Activated naive CD8-positive, alpha-beta T cell treated with anti-CD3 and anti-CD28 coated beads, Interleukin-2, amount 10 ng/mL, durations not matched to agents 7 days and 5 days (primary cell): Measurements from ENCODE around the gene MYRIP. TPM values are rescaled to one million over a fixed set of nuclear protein-coding genes. Genes with fewer than 3 reads are reported as not detected.

Source experiments
- ATAC-seq: fragments of 150-1000 bp; cut with Tn5 transposase; one replicate; pipeline ENCODE4 v1.10.0; 2021; ENCODE audit warnings: low read depth, moderate library complexity
- POLR2A ChIA-PET: fragments of 350-600 bp; sonication (Branson Sonifier 250); formaldehyde crosslinking; loops from one replicate; lab custom pipeline; 2021; ENCODE audit warnings: antibody characterized with exemption; lab: Charles Lee
- DNase-seq: peaks from one replicate; pipeline ENCODE4 v3.0.0; 2021
- H3K27ac Mint-ChIP-seq: one replicate; pipeline ENCODE4 v1.8.0; 2022; ENCODE audit warnings: mild to moderate bottlenecking, mixed read lengths
- H3K27me3 Mint-ChIP-seq: one replicate; pipeline ENCODE4 v1.8.0; 2022; ENCODE audit warnings: mild to moderate bottlenecking, moderate library complexity, mixed read lengths
- H3K36me3 Mint-ChIP-seq: one replicate; pipeline ENCODE4 v1.8.0; 2021; ENCODE audit warnings: mild to moderate bottlenecking, mixed read lengths
- H3K4me1 Mint-ChIP-seq: one replicate; pipeline ENCODE4 v1.8.0; 2021; ENCODE audit warnings: mixed read lengths
- H3K4me3 Mint-ChIP-seq: one replicate; pipeline ENCODE4 v1.8.0; 2022; ENCODE audit warnings: mild to moderate bottlenecking, moderate library complexity, mixed read lengths
- H3K9me3 Mint-ChIP-seq: one replicate; pipeline ENCODE4 v1.8.0; 2021; ENCODE audit warnings: mixed read lengths
- total RNA-seq, 2 experiments: library from RNA; stranded (reverse); gene quantifications; one replicate each; pipeline ENCODE4 v1.2.3, GENCODE V29; 2021

Gene MYRIP
- total RNA-seq, 2 experiments from 2014 or later = not detected

DNA sequence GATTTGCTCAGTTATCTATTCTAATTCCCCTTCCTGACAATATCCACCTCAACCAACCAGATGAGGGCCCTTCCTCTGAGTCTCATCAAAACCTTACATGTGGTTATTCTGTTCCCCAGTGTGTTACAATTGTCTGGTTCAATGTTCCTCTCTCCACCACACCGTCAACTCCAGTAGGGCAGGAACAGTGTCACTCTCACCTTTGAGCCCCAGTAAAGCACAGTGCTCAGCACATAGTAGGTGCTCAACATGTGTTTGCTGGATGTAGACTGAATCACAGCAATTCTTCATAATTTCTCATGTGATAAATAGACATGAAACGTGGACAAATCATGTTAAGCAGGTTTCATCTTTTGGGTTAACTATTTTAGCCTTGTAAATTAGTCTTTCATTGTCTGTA lies 397.1 kb downstream of the MYRIP start:
- no peak overlapping the region for H3K4me3 Mint-ChIP-seq
- H3K9me3 Mint-ChIP-seq = no peaks in the 10 kb centered on the region
- POLR2A ChIA-PET = no interaction called here
- H3K27ac Mint-ChIP-seq = no peak overlapping the region
- ATAC-seq (no peak), DNase-seq (no peak)
- no peaks in the 10 kb centered on the region for H3K4me1 Mint-ChIP-seq
- no peaks in the 10 kb centered on the region for H3K27me3 Mint-ChIP-seq
- H3K36me3 Mint-ChIP-seq = no peaks in the 10 kb centered on the region

GRCh38 chr3:40207796-40208195 lies 398.4 kb downstream of the MYRIP start:
- no peak overlapping the region for H3K27ac Mint-ChIP-seq
- no peaks in the 10 kb centered on the region for H3K9me3 Mint-ChIP-seq

GRCh38 chr3:40208251-40208650 lies 398.8 kb downstream of the MYRIP start:
- DNase-seq = no peak
- POLR2A ChIA-PET = no interaction called here
- no peaks in the 10 kb centered on the region for H3K36me3 Mint-ChIP-seq
- no peak for ATAC-seq
- no peak overlapping the region for H3K4me3 Mint-ChIP-seq
- no peaks in the 10 kb centered on the region for H3K9me3 Mint-ChIP-seq
- H3K27ac Mint-ChIP-seq = no peak overlapping the region
- no peaks in the 10 kb centered on the region for H3K4me1 Mint-ChIP-seq
- H3K27me3 Mint-ChIP-seq = no peaks in the 10 kb centered on the region

More at GRCh38 chr3:40207796-40208195, 398.4 kb downstream of the MYRIP start:
- DNase-seq (no peak), ATAC-seq (no peak)
- Mint-ChIP-seq H3K27me3 (no peaks in the 10 kb centered on the region), H3K36me3 (no peaks in the 10 kb centered on the region), H3K4me3 (no peak overlapping the region), H3K4me1 (no peaks in the 10 kb centered on the region)
- POLR2A ChIA-PET = no interaction called here

DNA sequence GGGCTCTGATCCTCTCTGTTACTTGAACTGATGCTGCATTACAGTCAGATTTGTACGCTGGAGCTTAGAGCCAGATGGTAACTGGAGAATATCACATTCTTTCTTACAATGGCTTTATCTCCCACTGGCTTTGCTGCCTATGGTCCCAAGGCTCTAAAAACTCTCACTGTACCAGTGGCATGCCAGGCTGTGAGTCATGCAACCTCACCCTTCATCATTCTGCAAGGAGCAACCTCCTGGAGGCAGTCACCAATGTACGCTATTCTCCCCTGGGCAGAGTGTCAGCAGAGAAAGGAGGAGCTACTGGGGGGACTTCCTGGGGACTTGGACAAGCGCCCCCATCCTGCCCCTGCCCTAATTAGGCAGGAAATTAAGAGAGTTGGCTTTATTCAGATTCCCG lies 402.2 kb downstream of the MYRIP start:
- no peaks in the 10 kb centered on the region for H3K36me3 Mint-ChIP-seq
- no peak for DNase-seq
- H3K27ac Mint-ChIP-seq = no peak overlapping the region
- no peaks in the 10 kb centered on the region for H3K27me3 Mint-ChIP-seq
- no peaks in the 10 kb centered on the region for H3K4me1 Mint-ChIP-seq
- ATAC-seq = no peak
- POLR2A ChIA-PET = no interaction called here
- no peaks in the 10 kb centered on the region for H3K9me3 Mint-ChIP-seq
- no peak overlapping the region for H3K4me3 Mint-ChIP-seq

GRCh38 chr3:40213556-40213955 lies 404.1 kb downstream of the MYRIP start:
- Mint-ChIP-seq H3K36me3 (no peaks in the 10 kb centered on the region), H3K27me3 (no peaks in the 10 kb centered on the region), H3K4me1 (no peaks in the 10 kb centered on the region), H3K4me3 (no peak overlapping the region), H3K9me3 (no peaks in the 10 kb centered on the region), H3K27ac (no peak overlapping the region)
- ATAC-seq (no peak), DNase-seq (no peak)
- POLR2A ChIA-PET = interaction anchor here (0.6 kb wide), 1 partner anchor 1646 kb away, joined by 3 read pairs; no protein-coding TSS in a partner anchor

DNA sequence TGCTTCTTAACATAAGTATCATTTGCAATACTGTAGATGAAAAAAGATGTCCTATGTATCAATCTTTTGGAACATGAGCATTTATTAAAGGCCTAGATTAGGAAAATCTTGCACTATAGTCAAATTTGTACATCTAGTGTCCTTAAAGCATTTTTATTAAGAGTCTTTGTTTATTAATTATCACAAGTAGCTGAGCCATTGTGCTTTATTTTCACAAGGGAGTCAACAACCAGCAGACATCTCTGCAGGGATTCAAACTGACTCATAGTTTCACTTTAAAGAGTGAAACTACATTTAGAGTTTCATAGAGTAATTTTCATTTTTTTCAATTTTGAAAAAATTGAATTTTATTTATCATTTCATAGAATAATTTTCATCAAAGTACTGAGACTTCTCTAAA lies 405.6 kb downstream of the MYRIP start:
- ATAC-seq = no peak

DNA sequence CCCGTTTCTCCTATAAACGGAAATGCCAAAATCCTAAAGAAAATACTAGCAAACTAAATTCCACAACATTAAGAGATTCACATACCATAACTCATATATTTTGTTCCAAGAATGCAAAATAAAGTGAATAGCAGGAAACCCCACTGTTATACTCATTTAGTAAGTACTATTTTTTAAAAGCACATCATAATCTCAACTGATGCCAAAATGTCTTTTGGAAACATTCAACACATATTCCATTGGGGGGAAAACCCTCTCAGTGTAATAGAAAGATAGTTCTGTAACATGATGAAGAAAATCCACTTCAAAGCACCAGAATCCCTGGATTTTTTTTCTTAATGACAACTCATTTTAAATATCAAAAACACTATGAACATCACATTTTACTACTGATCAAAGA lies 407.1 kb downstream of the MYRIP start:
- H3K4me1 Mint-ChIP-seq = no peaks in the 10 kb centered on the region
- POLR2A ChIA-PET = no interaction called here
- no peak overlapping the region for H3K4me3 Mint-ChIP-seq
- DNase-seq (no peak), ATAC-seq (no peak)
- H3K27ac Mint-ChIP-seq = no peak overlapping the region
- H3K36me3 Mint-ChIP-seq = no peaks in the 10 kb centered on the region
- no peaks in the 10 kb centered on the region for H3K27me3 Mint-ChIP-seq
- H3K9me3 Mint-ChIP-seq = no peaks in the 10 kb centered on the region

More for the DNA sequence above, 405.6 kb downstream of the MYRIP start:
- Mint-ChIP-seq H3K4me1 (no peaks in the 10 kb centered on the region), H3K9me3 (no peaks in the 10 kb centered on the region), H3K36me3 (no peaks in the 10 kb centered on the region), H3K27ac (no peak overlapping the region), H3K4me3 (no peak overlapping the region), H3K27me3 (no peaks in the 10 kb centered on the region)
- DNase-seq = no peak
- POLR2A ChIA-PET = no interaction called here

DNA sequence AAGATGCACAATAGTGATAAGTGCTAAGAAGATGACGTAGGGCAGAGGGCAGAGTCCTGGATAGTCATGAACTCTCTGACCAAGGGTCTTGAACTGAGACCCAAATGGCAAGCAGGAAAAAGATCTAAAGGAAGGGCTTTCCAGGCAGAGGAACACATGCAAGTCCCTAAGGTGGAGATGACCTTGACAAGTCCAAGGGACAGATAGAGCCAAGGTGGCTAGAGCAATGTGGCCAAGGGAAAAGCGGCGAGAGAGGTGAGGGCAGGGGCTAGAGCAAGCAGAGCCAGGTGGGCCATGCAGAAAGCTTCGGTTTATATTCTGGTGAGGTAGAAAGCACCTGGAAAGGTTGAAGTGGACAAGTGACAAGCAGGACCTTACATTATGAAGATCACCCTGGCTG lies 414.4 kb downstream of the MYRIP start:
- no peak for DNase-seq
- H3K27ac Mint-ChIP-seq = no peak overlapping the region
- ATAC-seq = no peak
- peaks cover 2% of the 10 kb centered on the region for H3K36me3 Mint-ChIP-seq
- H3K4me1 Mint-ChIP-seq = no peaks in the 10 kb centered on the region
- no peak overlapping the region for H3K4me3 Mint-ChIP-seq
- POLR2A ChIA-PET = no interaction called here
- no peaks in the 10 kb centered on the region for H3K9me3 Mint-ChIP-seq
- no peaks in the 10 kb centered on the region for H3K27me3 Mint-ChIP-seq

DNA sequence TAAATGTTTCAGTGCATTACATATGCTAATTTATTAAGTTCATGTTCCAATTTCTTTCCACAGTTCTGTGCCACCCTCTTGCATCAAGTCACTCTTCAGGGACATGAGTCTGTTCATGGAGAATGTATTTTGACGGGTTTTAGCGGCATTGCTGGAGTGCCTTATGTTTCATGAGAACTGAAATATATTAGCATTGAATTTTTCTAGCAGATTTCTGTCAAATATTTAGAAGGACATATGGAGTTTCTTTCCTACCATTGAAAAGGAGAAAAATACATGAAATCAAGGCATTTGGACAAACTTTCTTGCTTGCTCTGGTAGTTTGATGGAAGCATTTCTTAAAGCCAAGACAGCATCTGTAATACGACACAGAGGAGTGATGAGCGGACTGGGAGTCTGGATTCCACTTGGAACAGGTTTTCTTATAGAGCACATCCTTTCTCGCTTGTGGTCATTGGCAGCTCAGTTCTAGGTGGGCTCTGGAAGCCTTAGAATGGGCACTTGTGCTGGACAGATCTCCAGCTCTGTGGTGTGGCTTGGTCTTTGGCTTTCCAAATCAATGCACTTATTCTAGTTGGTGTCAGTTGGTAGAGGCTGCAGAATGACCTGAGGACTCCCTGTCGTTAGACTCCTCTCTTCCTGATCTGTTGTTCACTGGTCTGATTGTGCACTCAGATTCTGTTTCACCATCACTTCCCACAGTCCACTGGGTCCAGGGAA lies 415.5 kb downstream of the MYRIP start:
- POLR2A ChIA-PET = no interaction called here
- Mint-ChIP-seq H3K27ac (no peak overlapping the region), H3K27me3 (no peaks in the 10 kb centered on the region), H3K4me1 (peaks cover 2% of the 10 kb centered on the region), H3K36me3 (peaks cover 2% of the 10 kb centered on the region), H3K9me3 (no peaks in the 10 kb centered on the region), H3K4me3 (no peak overlapping the region)
- ATAC-seq = no peak
- no peak for DNase-seq

DNA sequence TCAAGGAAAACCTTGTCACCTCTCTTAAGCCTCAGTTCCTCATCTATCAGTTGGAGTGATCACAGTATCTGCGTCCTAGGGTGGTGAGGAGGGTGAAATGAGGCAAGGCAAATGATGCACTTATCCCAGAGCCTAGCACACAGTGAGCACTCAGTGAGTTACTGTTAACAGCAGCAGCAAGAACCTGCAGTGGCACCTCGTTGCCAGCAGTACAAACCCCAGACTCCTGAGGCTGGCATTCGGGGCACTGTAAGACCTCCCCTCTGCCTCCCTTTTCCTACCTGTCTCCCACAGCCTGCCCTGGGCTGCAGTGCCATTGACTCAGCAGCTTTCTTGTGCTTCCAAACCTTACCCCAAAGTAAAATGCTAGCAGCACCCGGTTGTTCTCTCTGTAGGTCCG lies 417.2 kb downstream of the MYRIP start:
- POLR2A ChIA-PET = no interaction called here
- no peak for DNase-seq

GRCh38 chr3:40228792-40229350 lies 419.5 kb downstream of the MYRIP start:
- Mint-ChIP-seq H3K27me3 (no peaks in the 10 kb centered on the region), H3K36me3 (peaks cover 4% of the 10 kb centered on the region), H3K4me1 (peaks cover 3% of the 10 kb centered on the region), H3K9me3 (no peaks in the 10 kb centered on the region), H3K4me3 (no peak overlapping the region), H3K27ac (no peak overlapping the region)
- DNase-seq (no peak), ATAC-seq (no peak)
- POLR2A ChIA-PET = no interaction called here

More for the DNA sequence above, 417.2 kb downstream of the MYRIP start:
- no peaks in the 10 kb centered on the region for H3K27me3 Mint-ChIP-seq
- no peak overlapping the region for H3K27ac Mint-ChIP-seq
- peaks cover 2% of the 10 kb centered on the region for H3K36me3 Mint-ChIP-seq
- H3K9me3 Mint-ChIP-seq = no peaks in the 10 kb centered on the region
- H3K4me3 Mint-ChIP-seq = no peak overlapping the region
- peaks cover 3% of the 10 kb centered on the region for H3K4me1 Mint-ChIP-seq
- ATAC-seq = no peak

GRCh38 chr3:40229386-40229785 lies 420.0 kb downstream of the MYRIP start:
- H3K9me3 Mint-ChIP-seq = no peaks in the 10 kb centered on the region
- POLR2A ChIA-PET = no interaction called here
- no peak overlapping the region for H3K4me3 Mint-ChIP-seq
- peaks cover 3% of the 10 kb centered on the region for H3K4me1 Mint-ChIP-seq
- no peaks in the 10 kb centered on the region for H3K27me3 Mint-ChIP-seq
- H3K36me3 Mint-ChIP-seq = peaks cover 4% of the 10 kb centered on the region
- no peak for ATAC-seq
- DNase-seq = no peak
- H3K27ac Mint-ChIP-seq = no peak overlapping the region

DNA sequence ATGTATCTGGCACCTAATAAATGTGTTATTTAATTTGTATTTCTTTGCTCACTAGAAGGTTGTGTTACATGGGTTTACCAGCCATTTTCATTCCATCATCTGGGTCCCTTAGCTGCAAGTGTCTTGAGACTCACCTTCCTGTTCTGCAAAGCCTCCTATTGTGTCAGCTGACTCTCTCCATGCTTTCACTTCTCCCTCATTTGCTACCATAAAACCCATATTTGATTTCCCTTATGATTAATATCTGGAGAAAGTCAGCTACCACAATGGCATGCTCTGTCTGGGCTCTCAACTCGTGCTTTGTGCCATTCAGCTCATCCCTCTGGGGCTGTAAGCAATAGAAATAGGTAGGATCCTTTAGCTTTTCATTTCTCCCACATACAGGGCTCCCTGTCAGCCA lies 420.6 kb downstream of the MYRIP start:
- H3K27ac Mint-ChIP-seq = no peak overlapping the region
- peaks cover 3% of the 10 kb centered on the region for H3K4me1 Mint-ChIP-seq
- H3K9me3 Mint-ChIP-seq = no peaks in the 10 kb centered on the region
- H3K36me3 Mint-ChIP-seq = peaks cover 4% of the 10 kb centered on the region
- H3K4me3 Mint-ChIP-seq = no peak overlapping the region
- ATAC-seq (no peak), DNase-seq (no peak)
- H3K27me3 Mint-ChIP-seq = no peaks in the 10 kb centered on the region
- POLR2A ChIA-PET = no interaction called here

DNA sequence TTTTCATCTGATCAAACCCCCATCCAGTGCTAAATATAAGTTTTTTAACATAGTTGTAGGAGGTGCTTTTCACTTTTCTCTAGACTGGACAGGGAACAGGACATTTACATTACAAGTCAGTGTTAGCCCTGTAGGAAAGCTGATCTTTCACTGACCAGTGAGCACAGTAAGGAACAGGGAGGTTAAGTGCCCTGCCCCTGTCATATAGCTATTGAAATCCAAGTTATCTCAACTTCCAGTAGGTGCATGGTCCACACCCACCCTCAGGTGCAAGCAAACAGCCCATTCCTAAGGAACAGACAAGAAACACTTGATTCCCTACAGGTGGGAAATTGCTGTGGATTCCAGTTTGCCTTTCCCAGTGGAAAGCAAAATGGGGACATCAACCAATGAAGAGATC lies 421.0 kb downstream of the MYRIP start:
- Mint-ChIP-seq H3K9me3 (no peaks in the 10 kb centered on the region), H3K4me1 (peaks cover 3% of the 10 kb centered on the region), H3K36me3 (peaks cover 4% of the 10 kb centered on the region), H3K27me3 (no peaks in the 10 kb centered on the region), H3K4me3 (no peak overlapping the region), H3K27ac (no peak overlapping the region)
- POLR2A ChIA-PET = no interaction called here
- no peak for ATAC-seq
- DNase-seq = no peak
